ENCODE results near the gene XRCC3. TPM values are rescaled to one million over a fixed set of nuclear protein-coding genes. Genes with fewer than 3 reads are reported as not detected.

XRCC3 gene
- total and polyA plus RNA-seq, 12 donors = 1.0 to 4.4 (median 3.0) TPM

- intact Hi-C loops (cut with DNase I) = no loop called here
- 78 to 79% methylated on average over 17 of the region's 17 CpGs for WGBS, 2 donors
- no peak for ATAC-seq
- no peaks in the 10 kb centered on the region for H3K36me3 ChIP-seq
- no peak for TF ChIP-seq CTCF (IDR thresholded peaks at IDR 0.05)
- H3K27me3 ChIP-seq = no peaks in the 10 kb centered on the region
- peak overlapping the region; percentile 75 to 99 (median 80) for H3K4me3 ChIP-seq
- peaks cover 16 to 71% (median 58%) of the 10 kb centered on the region in 9 donors for H3K4me1 ChIP-seq
- DNase-seq = no peak
- no peaks in the 10 kb centered on the region for H3K9me3 ChIP-seq
- peak overlapping the region in 1 of 10 donors; percentile 89 for H3K27ac ChIP-seq
Observed at GRCh38 chr14:103716899-103717411, 1.7 kb upstream of the XRCC3 start.

- 4% methylated on average over 53 to 72 of the region's 72 CpGs for WGBS, 2 donors
- intact Hi-C loops (cut with DNase I) = no loop called here
- Histone ChIP-seq H3K27me3 (no peaks in the 10 kb centered on the region), H3K9me3 (no peaks in the 10 kb centered on the region), H3K27ac (peak overlapping the region; percentile 72 to 92 (median 88)), H3K4me1 (peaks cover 23 to 72% (median 58%) of the 10 kb centered on the region in 9 donors), H3K4me3 (peak overlapping the region; percentile 75 to 99 (median 80)), H3K36me3 (no peaks in the 10 kb centered on the region)
- ATAC-seq (peak in 1 of 8 donors; percentile 1), DNase-seq (peak in 1 of 2 donors; percentile 53)
- no peak for TF ChIP-seq CTCF (IDR thresholded peaks at IDR 0.05)
Observed at GRCh38 chr14:103716091-103716801, 995 bp upstream of the XRCC3 start.

- intact Hi-C loops (cut with DNase I) = no loop called here
- Histone ChIP-seq H3K4me1 (peaks cover 23 to 82% (median 61%) of the 10 kb centered on the region in 9 donors), H3K27ac (no peak overlapping the region), H3K4me3 (peak overlapping the region in 7 of 10 donors; percentile 61 to 84 (median 81)), H3K27me3 (no peaks in the 10 kb centered on the region), H3K9me3 (no peaks in the 10 kb centered on the region), H3K36me3 (peaks cover 0 to 5% (median 0%) of the 10 kb centered on the region in 9 donors)
- no peak for TF ChIP-seq CTCF (IDR thresholded peaks at IDR 0.05)
- 68 to 75% methylated on average over 16 of the region's 16 CpGs for WGBS, 2 donors
- ATAC-seq (no peak), DNase-seq (no peak)
Observed at GRCh38 chr14:103714063-103714724, 1.1 kb downstream of the XRCC3 start.

- Histone ChIP-seq H3K4me3 (no peak overlapping the region), H3K9me3 (no peaks in the 10 kb centered on the region), H3K4me1 (peaks cover 23 to 83% (median 56%) of the 10 kb centered on the region in 9 donors), H3K36me3 (peaks cover 0 to 6% (median 0%) of the 10 kb centered on the region in 9 donors), H3K27me3 (no peaks in the 10 kb centered on the region), H3K27ac (peak overlapping the region in 1 of 10 donors; percentile 80)
- no peak for DNase-seq
- ATAC-seq = no peak
- no peak for TF ChIP-seq CTCF (IDR thresholded peaks at IDR 0.05)
- WGBS, 2 donors = 76 to 79% methylated on average over 18 of the region's 18 CpGs
- intact Hi-C loops (cut with DNase I) = no loop called here
Observed at GRCh38 chr14:103713304-103714062, 1.8 kb downstream of the XRCC3 start.
